Calu3 (cell line): ENCODE results near the gene JARID2. TPM values are rescaled to one million over a fixed set of nuclear protein-coding genes. Genes with fewer than 3 reads are reported as not detected.

Experiments used
- BruUV-seq: library from RNA; stranded (reverse); fragments of 400-500 nt; replicated peaks from 2 replicates; lab custom pipeline; 2021; lab: Mats Ljungman, UMichigan
- CTCF ChIA-PET: fragments of 300-600 bp; sonication (Branson Sonifier 250); formaldehyde crosslinking; loops from one replicate; lab custom pipeline; 2022; ENCODE audit warnings: antibody characterized with exemption; lab: Charles Lee
- DNase-seq: peaks from one replicate; pipeline ENCODE4 v3.0.0; 2022
- H3K27ac Mint-ChIP-seq: one replicate; pipeline ENCODE4 v1.8.0; 2022; ENCODE audit warnings: mixed read lengths; ENCODE audit not compliant: unreplicated experiment
- H3K27me3 Mint-ChIP-seq: one replicate; pipeline ENCODE4 v1.8.0; 2022; ENCODE audit warnings: mixed read lengths; ENCODE audit not compliant: unreplicated experiment
- H3K36me3 Mint-ChIP-seq: one replicate; pipeline ENCODE4 v1.8.0; 2022; ENCODE audit warnings: mild to moderate bottlenecking, moderate library complexity, mixed read lengths; ENCODE audit not compliant: insufficient read depth, unreplicated experiment
- H3K4me1 Mint-ChIP-seq: one replicate; pipeline ENCODE4 v1.8.0; 2022; ENCODE audit warnings: mild to moderate bottlenecking, low read depth, mixed read lengths; ENCODE audit not compliant: unreplicated experiment
- H3K4me3 Mint-ChIP-seq: one replicate; pipeline ENCODE4 v1.8.0; 2022; ENCODE audit warnings: mild to moderate bottlenecking, low read depth, moderate library complexity, mixed read lengths; ENCODE audit not compliant: unreplicated experiment
- H3K9me3 Mint-ChIP-seq: one replicate; pipeline ENCODE4 v1.8.0; 2022; ENCODE audit warnings: low read depth, mixed read lengths; ENCODE audit not compliant: unreplicated experiment
- intact Hi-C: fragments of 100-400 bp; cut with micrococcal nuclease; formaldehyde crosslinking; loops from one replicate; pipeline ENCODE4 v1.10.0; 2022; ENCODE audit not compliant: unreplicated experiment
- total RNA-seq: library from RNA; stranded (reverse); gene quantifications from 2 replicates; pipeline ENCODE4 v1.2.3, GENCODE V29; 2022
- TF ChIP-seq, protein P1 (sequence below): fragments of 200-600 bp; IDR thresholded peaks from one replicate; pipeline ENCODE4 v1.8.0; 2022; ENCODE audit warnings: antibody characterized with exemption; ENCODE audit not compliant: unreplicated experiment

Gene JARID2
- total RNA-seq, 1 experiment from 2014 or later: 9.4 TPM

DNA sequence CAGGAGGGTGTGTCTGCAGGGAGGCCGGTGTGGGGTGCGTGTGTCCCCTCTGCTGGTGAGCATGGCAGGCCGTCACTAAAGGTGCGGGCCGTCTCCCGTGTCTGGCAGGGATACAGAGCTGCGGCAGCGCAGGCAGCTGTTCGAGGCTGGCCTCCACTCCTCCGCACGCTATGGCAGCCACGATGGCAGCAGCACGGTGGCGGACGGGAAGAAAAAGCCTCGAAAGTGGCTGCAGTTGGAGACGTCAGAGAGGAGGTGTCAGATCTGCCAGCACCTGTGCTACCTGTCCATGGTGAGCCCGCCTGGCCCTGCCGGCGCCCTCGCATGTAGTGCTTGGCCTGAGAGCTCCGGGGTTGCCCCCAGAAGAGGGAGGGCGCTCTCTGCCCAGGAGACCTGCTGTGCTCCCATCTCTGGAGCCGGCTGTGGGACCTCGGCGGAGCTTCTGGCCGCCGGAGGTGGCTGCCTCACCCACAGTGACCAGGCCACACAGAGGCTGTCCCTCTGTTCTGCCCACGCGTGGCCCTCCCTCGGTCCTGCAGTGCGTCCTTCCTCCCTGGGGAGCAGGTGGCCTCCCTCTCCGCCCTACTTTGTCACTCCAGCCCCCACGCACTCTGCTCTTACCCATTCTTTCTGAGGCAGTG lies 267.4 kb downstream of the JARID2 start:
- Mint-ChIP-seq H3K27me3 (no peaks in the 10 kb centered on the region), H3K36me3 (peaks cover 21% of the 10 kb centered on the region), H3K4me1 (no peaks in the 10 kb centered on the region), H3K27ac (no peak overlapping the region), H3K9me3 (no peaks in the 10 kb centered on the region), H3K4me3 (no peak overlapping the region)
- DNase-seq: no peak
- no TSS peak for BruUV-seq
- intact Hi-C loops: no loop called here
- CTCF ChIA-PET: no interaction called here
- TF ChIP-seq, protein P1, sequence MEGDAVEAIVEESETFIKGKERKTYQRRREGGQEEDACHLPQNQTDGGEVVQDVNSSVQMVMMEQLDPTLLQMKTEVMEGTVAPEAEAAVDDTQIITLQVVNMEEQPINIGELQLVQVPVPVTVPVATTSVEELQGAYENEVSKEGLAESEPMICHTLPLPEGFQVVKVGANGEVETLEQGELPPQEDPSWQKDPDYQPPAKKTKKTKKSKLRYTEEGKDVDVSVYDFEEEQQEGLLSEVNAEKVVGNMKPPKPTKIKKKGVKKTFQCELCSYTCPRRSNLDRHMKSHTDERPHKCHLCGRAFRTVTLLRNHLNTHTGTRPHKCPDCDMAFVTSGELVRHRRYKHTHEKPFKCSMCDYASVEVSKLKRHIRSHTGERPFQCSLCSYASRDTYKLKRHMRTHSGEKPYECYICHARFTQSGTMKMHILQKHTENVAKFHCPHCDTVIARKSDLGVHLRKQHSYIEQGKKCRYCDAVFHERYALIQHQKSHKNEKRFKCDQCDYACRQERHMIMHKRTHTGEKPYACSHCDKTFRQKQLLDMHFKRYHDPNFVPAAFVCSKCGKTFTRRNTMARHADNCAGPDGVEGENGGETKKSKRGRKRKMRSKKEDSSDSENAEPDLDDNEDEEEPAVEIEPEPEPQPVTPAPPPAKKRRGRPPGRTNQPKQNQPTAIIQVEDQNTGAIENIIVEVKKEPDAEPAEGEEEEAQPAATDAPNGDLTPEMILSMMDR: no peak

DNA sequence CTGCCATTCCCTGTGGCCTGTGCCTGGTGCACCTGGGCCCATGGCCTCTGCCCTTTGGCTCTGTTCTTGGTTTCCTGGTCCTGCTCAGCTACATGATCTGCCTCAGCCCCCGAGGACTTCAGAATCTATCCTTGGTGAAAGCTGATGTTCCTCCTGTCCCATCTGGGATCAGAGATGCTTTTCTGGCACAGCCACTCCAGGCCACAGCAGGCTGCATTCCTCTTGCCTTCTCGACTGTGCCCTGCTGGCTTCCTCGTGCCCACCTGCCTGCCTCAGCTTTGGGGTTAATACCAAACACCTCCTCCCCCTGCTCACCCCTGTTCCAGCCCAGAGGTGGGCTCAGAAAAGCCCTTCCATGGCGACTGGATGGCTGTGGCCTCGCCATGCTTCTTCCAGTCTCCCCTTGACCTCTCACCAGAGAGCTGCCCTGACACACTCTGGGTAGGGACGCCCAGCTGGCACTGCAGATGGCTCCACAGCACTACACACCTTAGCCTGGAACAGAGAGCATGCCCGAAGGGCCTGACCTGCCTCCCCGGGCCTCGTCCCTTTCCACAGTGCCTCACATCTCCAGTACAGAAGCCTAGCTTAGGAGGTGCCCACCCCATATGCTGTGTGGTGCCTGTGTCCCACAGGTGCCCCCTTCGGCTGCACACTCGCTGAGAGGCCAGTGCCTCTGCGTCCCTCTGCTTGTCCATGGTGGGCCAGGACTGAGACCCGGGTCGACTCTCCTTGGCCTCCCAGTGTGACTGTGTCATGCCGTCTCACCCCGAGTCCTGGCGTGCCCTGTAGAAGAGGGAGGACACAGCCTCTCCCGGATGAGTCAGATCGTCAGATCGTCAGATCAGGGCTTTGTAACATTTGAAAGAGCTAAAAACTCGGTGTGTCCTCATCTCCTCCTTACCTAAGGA lies 268.2 kb downstream of the JARID2 start:
- H3K36me3 Mint-ChIP-seq: peaks cover 21% of the 10 kb centered on the region

DNA sequence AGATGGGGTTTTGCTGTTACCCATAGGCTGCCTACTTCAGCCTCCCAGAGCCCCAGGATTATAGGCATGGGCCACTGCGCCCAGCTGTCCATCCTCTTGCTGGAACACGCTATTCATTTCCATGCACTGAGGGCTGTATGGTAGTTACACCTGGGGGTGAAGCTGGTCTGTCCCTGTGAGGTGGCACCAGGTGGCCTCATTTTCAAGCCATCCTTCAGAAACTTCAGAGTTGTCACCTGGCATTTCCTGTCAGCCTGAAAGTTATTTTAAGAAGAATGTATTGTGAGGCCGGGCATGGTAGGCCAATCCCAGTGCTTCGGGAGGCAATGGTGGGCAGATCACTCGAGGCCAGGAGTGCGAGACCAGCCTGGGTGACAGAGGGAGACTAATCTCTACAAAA lies 269.4 kb downstream of the JARID2 start:
- H3K36me3 Mint-ChIP-seq: peaks cover 32% of the 10 kb centered on the region
- BruUV-seq: no TSS peak

More for the DNA sequence above, 268.2 kb downstream of the JARID2 start:
- Mint-ChIP-seq H3K27ac (no peak overlapping the region), H3K4me1 (no peaks in the 10 kb centered on the region), H3K9me3 (no peaks in the 10 kb centered on the region), H3K27me3 (no peaks in the 10 kb centered on the region), H3K4me3 (no peak overlapping the region)
- intact Hi-C loops: no loop called here
- DNase-seq: no peak
- TF ChIP-seq, protein P1: no peak
- BruUV-seq: no TSS peak
- CTCF ChIA-PET: no interaction called here

DNA sequence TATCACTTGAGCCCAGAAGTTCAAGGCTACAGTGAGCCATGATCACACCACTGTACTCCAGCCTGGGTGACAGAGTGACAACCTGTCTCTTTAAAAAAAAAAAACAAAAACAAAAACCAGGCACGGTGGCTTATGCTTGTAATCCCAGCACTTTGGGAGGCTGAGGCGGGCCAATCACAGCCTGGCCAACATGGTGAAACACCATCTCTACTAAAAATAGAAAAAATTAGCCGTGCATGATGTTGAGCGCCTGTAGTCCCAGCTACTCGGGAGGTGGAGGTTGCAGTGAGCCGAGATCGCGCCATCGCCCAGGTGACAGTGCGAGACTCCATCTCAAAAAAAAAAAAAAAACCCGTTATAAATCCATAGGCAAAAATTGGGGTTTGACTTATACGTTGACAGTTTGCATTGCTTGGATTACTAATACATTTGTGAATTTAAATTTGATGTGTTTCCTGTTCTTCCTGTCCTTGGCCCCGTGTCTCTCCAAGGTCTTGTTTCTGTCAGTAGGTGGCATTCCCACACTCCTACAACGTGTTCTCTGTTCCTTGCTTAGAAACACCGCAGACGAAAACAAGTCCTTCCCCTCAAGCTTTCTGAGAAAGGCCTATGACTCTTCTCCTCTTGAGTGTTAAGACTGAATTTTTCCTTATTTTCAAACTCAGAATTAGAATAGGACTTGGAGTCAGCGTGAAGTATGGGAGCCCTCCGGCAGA lies 269.9 kb downstream of the JARID2 start:
- H3K27me3 Mint-ChIP-seq: no peaks in the 10 kb centered on the region
- no peaks in the 10 kb centered on the region for H3K4me1 Mint-ChIP-seq
- CTCF ChIA-PET: no interaction called here
- H3K36me3 Mint-ChIP-seq: peaks cover 38% of the 10 kb centered on the region
- no peaks in the 10 kb centered on the region for H3K9me3 Mint-ChIP-seq
- no peak overlapping the region for H3K4me3 Mint-ChIP-seq
- BruUV-seq: no TSS peak
- no peak for DNase-seq
- intact Hi-C loops: no loop called here
- TF ChIP-seq, protein P1: no peak
- no peak overlapping the region for H3K27ac Mint-ChIP-seq

More for the DNA sequence above, 269.4 kb downstream of the JARID2 start:
- H3K9me3 Mint-ChIP-seq: no peaks in the 10 kb centered on the region
- intact Hi-C loops: no loop called here
- H3K27me3 Mint-ChIP-seq: no peaks in the 10 kb centered on the region
- CTCF ChIA-PET: no interaction called here
- H3K4me3 Mint-ChIP-seq: no peak overlapping the region
- DNase-seq: no peak
- no peaks in the 10 kb centered on the region for H3K4me1 Mint-ChIP-seq
- TF ChIP-seq, protein P1: no peak
- H3K27ac Mint-ChIP-seq: no peak overlapping the region
